PC-3 (cell line): Measurements from ENCODE around the gene VPS36. TPM values are rescaled to one million over a fixed set of nuclear protein-coding genes. Genes with fewer than 3 reads are reported as not detected.

Experiments
- ATAC-seq: fragments of 200-7000 bp; cut with Tn5 transposase; 2 replicates; pipeline ENCODE4 v1.9.1; 2020; ENCODE audit warnings: mild to moderate bottlenecking, moderate library complexity
- BruUV-seq: library from RNA; stranded (reverse); fragments of 400-500 nt; replicated peaks from 2 replicates; lab custom pipeline; 2021; lab: Mats Ljungman, UMichigan
- CTCF ChIA-PET: fragments of 300-600 bp; sonication (Branson Sonifier 250); formaldehyde crosslinking; loops from one replicate; lab custom pipeline; 2022; ENCODE audit warnings: antibody characterized with exemption; lab: Charles Lee
- POLR2A ChIA-PET: fragments of 300-600 bp; sonication (Branson Sonifier 250); formaldehyde crosslinking; loops from one replicate; lab custom pipeline; 2022; ENCODE audit warnings: antibody characterized with exemption; ENCODE audit not compliant: unreplicated experiment; lab: Charles Lee
- DNase-seq: peaks from one replicate; pipeline ENCODE4 v3.0.0-alpha.2; 2015
- H2AFZ ChIP-seq: fragments of 300-600 bp; sonication (generic); 2 replicates; pipeline ENCODE4 v1.6.0; 2016; ENCODE audit warnings: antibody characterized with exemption, low read length
- H3F3A ChIP-seq: fragments of 300-600 bp; sonication (generic); one replicate; pipeline ENCODE4 v1.6.0; 2017; ENCODE audit warnings: antibody characterized with exemption, low read length, control low read depth, mild to moderate bottlenecking; ENCODE audit not compliant: unreplicated experiment
- H3K27ac ChIP-seq: fragments of 300-600 bp; sonication (generic); 2 replicates; pipeline ENCODE4 v1.5.1; 2016; ENCODE audit warnings: mild to moderate bottlenecking, low read length
- H3K27me3 ChIP-seq: fragments of 300-600 bp; sonication (generic); 2 replicates; pipeline ENCODE4 v1.6.1; 2016; ENCODE audit warnings: low read length, mixed read lengths
- H3K36me3 ChIP-seq: fragments of 300-600 bp; sonication (generic); 2 replicates; pipeline ENCODE4 v1.6.1; 2016; ENCODE audit warnings: low read depth, mixed run types, low read length, mixed read lengths
- H3K4me1 ChIP-seq: fragments of 300-600 bp; sonication (generic); 2 replicates; pipeline ENCODE4 v1.5.1; 2016; ENCODE audit warnings: low read length; ENCODE audit not compliant: insufficient read depth
- H3K4me2 ChIP-seq: fragments of 300-600 bp; sonication (generic); 2 replicates; pipeline ENCODE4 v1.6.0; 2016; ENCODE audit warnings: low read length
- H3K4me3 ChIP-seq: fragments of 300-600 bp; sonication (generic); 2 replicates; pipeline ENCODE4 v1.5.1; 2016; ENCODE audit warnings: mild to moderate bottlenecking, low read length, mixed read lengths
- H3K79me2 ChIP-seq: fragments of 300-600 bp; sonication (generic); 2 replicates; pipeline ENCODE4 v1.6.1; 2017; ENCODE audit warnings: low read length, mixed read lengths
- H3K9ac ChIP-seq: fragments of 300-600 bp; sonication (generic); 2 replicates; pipeline ENCODE4 v1.6.0; 2016; ENCODE audit warnings: mild to moderate bottlenecking, low read length
- H3K9me2 ChIP-seq: fragments of 300-600 bp; sonication (generic); replicated peaks from 2 replicates; pipeline ENCODE4 v1.6.1; 2016; ENCODE audit warnings: mixed run types, low read length, mixed read lengths
- H3K9me3 ChIP-seq: fragments of 300-600 bp; sonication (generic); 2 replicates; pipeline ENCODE4 v1.6.1; 2016; ENCODE audit warnings: low read length, mixed read lengths
- H4K20me1 ChIP-seq: fragments of 300-600 bp; sonication (generic); 2 replicates; pipeline ENCODE4 v1.6.1; 2016; ENCODE audit warnings: low read length, mixed read lengths
- CTCF ChIP-seq: fragments of 300-600 bp; sonication (generic); conservative IDR thresholded peaks from 2 replicates; pipeline ENCODE4 v1.5.1; 2017; ENCODE audit warnings: antibody characterized with exemption, low read depth, mild to moderate bottlenecking, low read length
- EZH2 ChIP-seq: fragments of 300-600 bp; sonication (generic); IDR thresholded peaks from one replicate; pipeline ENCODE4 v1.6.1; 2017; ENCODE audit warnings: antibody characterized with exemption, mild to moderate bottlenecking, low read length; ENCODE audit not compliant: unreplicated experiment
- EZH2phosphoT487 ChIP-seq: fragments of 300-600 bp; sonication (generic); IDR thresholded peaks from 2 replicates; pipeline ENCODE4 v1.6.1; 2018; ENCODE audit warnings: mild to moderate bottlenecking, antibody characterized with exemption, low read length, borderline replicate concordance
- intact Hi-C: fragments of 100-400 bp; cut with micrococcal nuclease; formaldehyde crosslinking; loops from 2 replicates; pipeline ENCODE4 v1.9.0; 2023
- total RNA-seq: library from RNA; depleted of rRNA; stranded (reverse); fragments of >200 nt; gene quantifications from 2 replicates; pipeline ENCODE4 v1.2.3, GENCODE V29; 2014

VPS36 gene
- total RNA-seq, 1 experiment from 2014 or later: 10.1 TPM

GRCh38 chr13:52447354-52447753, 3.1 kb downstream of the VPS36 start:
- Histone ChIP-seq H3K4me1 (peaks cover 5% of the 10 kb centered on the region; the same call in 1 of the 2 replicates), H3K27ac (no peak overlapping the region), H3F3A (no peaks in the 10 kb centered on the region), H3K36me3 (no peaks in the 10 kb centered on the region; the same call in 1 of the 2 replicates), H3K9me3 (no peaks in the 10 kb centered on the region), H3K9me2 (no peaks in the 10 kb centered on the region), H4K20me1 (0 out of 2 replicates have a peak, but pooled peaks cover 5% of the 10 kb centered on the region), H3K9ac (no peak overlapping the region), H3K4me3 (no peak overlapping the region), H2AFZ (no peak overlapping the region), H3K79me2 (peaks cover 53% of the 10 kb centered on the region), H3K4me2 (0 out of 2 replicates have a peak overlapping the region, but pooled peaks have one; percentile 92), H3K27me3 (no peaks in the 10 kb centered on the region)
- no peak for TF ChIP-seq EZH2phosphoT487
- TF ChIP-seq EZH2: no peak
- TF ChIP-seq CTCF: no peak
- intact Hi-C loops: no loop called here
- DNase-seq: no peak
- POLR2A ChIA-PET: no interaction called here
- CTCF ChIA-PET: no interaction called here
- ATAC-seq: no peak
- BruUV-seq: no TSS peak

DNA sequence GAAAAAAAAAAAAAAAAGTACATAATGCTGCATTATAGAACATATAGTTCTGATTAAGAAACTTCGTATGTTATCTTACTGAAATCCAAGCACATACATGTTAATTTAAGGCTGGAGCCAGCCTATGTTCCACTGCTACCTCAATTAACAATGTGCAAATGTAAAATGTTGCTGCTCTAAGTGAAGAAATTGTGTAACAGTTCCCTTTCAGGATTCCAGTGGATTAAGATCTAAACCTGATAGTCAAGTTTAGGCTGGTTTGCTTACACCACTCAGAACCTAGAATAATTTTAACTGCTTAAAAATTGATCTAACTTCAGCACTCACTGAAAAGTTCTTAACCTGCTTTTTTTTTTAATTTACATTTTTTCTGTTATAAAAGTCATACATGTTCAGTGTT, 4.2 kb downstream of the VPS36 start:
- Histone ChIP-seq H3K4me3 (no peak overlapping the region), H3K9ac (no peak overlapping the region), H3K79me2 (peaks cover 53% of the 10 kb centered on the region), H2AFZ (no peak overlapping the region), H3K4me2 (no peak overlapping the region), H3K9me3 (no peaks in the 10 kb centered on the region), H3K36me3 (no peaks in the 10 kb centered on the region; the same call in 1 of the 2 replicates), H3K4me1 (peaks cover 5% of the 10 kb centered on the region; the same call in 1 of the 2 replicates), H3K27me3 (no peaks in the 10 kb centered on the region), H3K27ac (no peak overlapping the region), H3F3A (no peaks in the 10 kb centered on the region), H4K20me1 (0 out of 2 replicates have a peak, but pooled peaks cover 5% of the 10 kb centered on the region), H3K9me2 (no peaks in the 10 kb centered on the region)
- intact Hi-C loops: no loop called here
- ATAC-seq (no peak), DNase-seq (peak; percentile 4)
- no TSS peak for BruUV-seq
- ChIA-PET POLR2A (no interaction called here), CTCF (no interaction called here)
- no peak for TF ChIP-seq EZH2
- TF ChIP-seq EZH2phosphoT487: no peak
- no peak for TF ChIP-seq CTCF

DNA sequence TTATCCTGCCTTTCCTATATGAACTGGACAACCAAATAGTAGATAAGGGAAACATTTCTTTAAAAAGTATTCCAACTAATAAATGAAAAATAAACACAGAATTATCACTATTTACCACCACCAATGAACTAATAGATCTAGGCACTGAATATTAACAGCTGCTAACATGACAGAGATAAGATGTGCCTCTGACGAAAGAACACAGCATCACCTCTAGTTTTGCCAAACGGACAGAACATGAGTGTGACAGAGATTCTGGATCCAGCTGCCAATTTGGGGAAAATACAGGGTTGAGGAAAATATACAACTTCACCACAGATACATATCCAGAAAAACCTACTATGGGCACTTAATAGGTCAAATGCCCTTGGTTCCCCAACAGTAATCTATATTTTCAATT, 18.0 kb downstream of the VPS36 start:
- H2AFZ ChIP-seq: no peak overlapping the region
- H3K79me2 ChIP-seq: no peaks in the 10 kb centered on the region
- no peak overlapping the region for H3K27ac ChIP-seq
- no peak overlapping the region for H3K4me3 ChIP-seq
- no peaks in the 10 kb centered on the region for H3K9me3 ChIP-seq
- no peaks in the 10 kb centered on the region for H4K20me1 ChIP-seq
- H3K4me1 ChIP-seq: no peaks in the 10 kb centered on the region; the same call in 1 of the 2 replicates
- no TSS peak for BruUV-seq
- intact Hi-C loops: no loop called here
- CTCF ChIA-PET: no interaction called here
- H3K36me3 ChIP-seq: peaks cover 19% of the 10 kb centered on the region; the same call in 1 of the 2 replicates
- no peaks in the 10 kb centered on the region for H3F3A ChIP-seq
- no peaks in the 10 kb centered on the region for H3K9me2 ChIP-seq
- no peaks in the 10 kb centered on the region for H3K27me3 ChIP-seq
- DNase-seq: no peak
- no peak overlapping the region for H3K9ac ChIP-seq
- no peak for ATAC-seq
- H3K4me2 ChIP-seq: no peak overlapping the region
- TF ChIP-seq EZH2: no peak
- TF ChIP-seq EZH2phosphoT487: no peak
- TF ChIP-seq CTCF: no peak
- POLR2A ChIA-PET: no interaction called here
